Measurements from ENCODE around the gene TNS3. TPM values are rescaled to one million over a fixed set of nuclear protein-coding genes. Genes with fewer than 3 reads are reported as not detected.
A peak's percentile ranks its signal among the peaks of the same experiment; 100 is the strongest.

TNS3 gene
- total RNA-seq, 3 donors from 2014 or later: 69.1 to 98.9 (median 69.9) TPM

GRCh38 chr7:47358944-47359588, 222.8 kb downstream of the TNS3 start:
- peak; percentile 67 for ATAC-seq
- H3K4me3 ChIP-seq: no peak overlapping the region

DNA sequence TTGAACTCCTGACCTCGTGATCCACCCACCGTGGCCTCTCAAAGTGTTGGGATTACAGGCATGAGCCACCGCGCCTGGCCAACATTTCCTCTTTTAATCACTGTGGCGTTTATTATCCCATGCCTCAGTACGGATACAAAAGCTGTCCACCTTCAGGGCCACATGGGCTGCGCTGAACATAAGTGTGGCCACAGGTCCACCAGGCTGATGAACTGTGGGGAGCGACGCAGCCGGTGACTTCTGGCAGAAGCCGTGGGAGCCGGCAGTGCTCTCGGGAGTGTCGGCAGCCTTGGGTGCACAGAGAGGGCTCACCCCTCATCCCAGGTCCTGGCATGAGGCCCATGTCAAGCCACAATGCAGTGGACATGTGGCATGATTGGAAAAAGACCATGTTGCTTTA, 223.6 kb downstream of the TNS3 start:
- DNase-seq (no peak), ATAC-seq (no peak)
- Histone ChIP-seq H3K4me1 (ENCODE audit: low read depth) (peaks cover 30% of the 10 kb centered on the region), H3K4me3 (no peak overlapping the region), H3K9me3 (no peaks in the 10 kb centered on the region), H3K36me3 (ENCODE audit: low read depth) (no peaks in the 10 kb centered on the region)
- intact Hi-C loops (cut with DNase I, micrococcal nuclease): no loop called here
- TF ChIP-seq CTCF (IDR thresholded peaks at IDR 0.05): no peak

More at GRCh38 chr7:47358944-47359588, 222.8 kb downstream of the TNS3 start:
- intact Hi-C loops (cut with DNase I, micrococcal nuclease): no loop called here
- peak in 1 of 3 donors; percentile 43 for DNase-seq
- Histone ChIP-seq H3K9me3 (no peaks in the 10 kb centered on the region), H3K36me3 (ENCODE audit: low read depth) (no peaks in the 10 kb centered on the region), H3K4me1 (ENCODE audit: low read depth) (peaks cover 30% of the 10 kb centered on the region)
- TF ChIP-seq CTCF (IDR thresholded peaks at IDR 0.05): no peak

GRCh38 chr7:47357863-47358262, 224.0 kb downstream of the TNS3 start:
- Histone ChIP-seq H3K36me3 (ENCODE audit: low read depth) (no peaks in the 10 kb centered on the region), H3K9me3 (no peaks in the 10 kb centered on the region), H3K4me1 (ENCODE audit: low read depth) (peaks cover 30% of the 10 kb centered on the region), H3K4me3 (no peak overlapping the region)
- no peak for TF ChIP-seq CTCF (IDR thresholded peaks at IDR 0.05)
- no peak for DNase-seq
- ATAC-seq: no peak
- intact Hi-C loops (cut with DNase I, micrococcal nuclease): no loop called here

DNA sequence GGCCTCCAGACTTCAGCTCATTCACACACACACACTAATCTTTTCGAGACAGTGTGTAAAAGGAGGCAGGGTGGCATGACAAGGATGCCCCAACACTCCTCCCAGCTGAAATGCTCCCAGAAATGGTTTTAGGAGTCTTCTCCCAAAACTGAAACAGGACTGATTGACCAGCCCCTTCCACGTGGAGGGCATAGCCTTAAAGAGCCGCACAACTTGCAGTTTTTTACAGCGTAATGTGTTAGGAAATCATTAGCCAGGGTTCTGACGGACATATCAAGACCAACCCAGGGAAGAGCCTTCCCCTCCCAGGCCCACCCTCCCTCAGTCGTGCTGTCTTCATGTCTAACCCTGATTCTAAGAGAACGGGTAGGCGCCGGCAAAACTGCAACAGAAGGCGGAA, 224.6 kb downstream of the TNS3 start:
- no peak for TF ChIP-seq CTCF (IDR thresholded peaks at IDR 0.05)
- ATAC-seq: peak; percentile 52
- Histone ChIP-seq H3K9me3 (no peaks in the 10 kb centered on the region), H3K4me3 (no peak overlapping the region), H3K36me3 (ENCODE audit: low read depth) (no peaks in the 10 kb centered on the region), H3K4me1 (ENCODE audit: low read depth) (peaks cover 30% of the 10 kb centered on the region)
- intact Hi-C loops (cut with DNase I, micrococcal nuclease): no loop called here
- peak in 1 of 3 donors; percentile 67 for DNase-seq

DNA sequence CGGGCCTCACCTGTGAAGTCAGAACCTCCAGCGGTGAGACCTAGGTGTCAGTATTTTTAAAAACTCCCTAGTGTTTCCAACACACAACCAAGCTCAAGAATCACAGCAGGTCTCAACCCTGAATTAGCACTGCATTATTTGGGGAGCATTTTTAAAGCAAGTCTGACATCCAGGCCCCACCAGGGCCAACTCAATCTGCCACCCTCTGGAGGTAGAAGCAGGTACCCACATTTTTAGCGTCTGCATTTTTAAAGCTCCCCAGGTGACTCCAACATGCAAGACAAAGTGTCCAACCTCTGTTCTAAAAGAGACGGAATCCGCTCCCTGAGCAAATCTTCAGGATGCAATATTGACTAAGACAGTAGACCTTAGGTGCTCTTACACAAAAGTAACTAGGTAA, 225.7 kb downstream of the TNS3 start:
- TF ChIP-seq CTCF (IDR thresholded peaks at IDR 0.05): no peak
- H3K4me1 ChIP-seq (ENCODE audit: low read depth): peaks cover 30% of the 10 kb centered on the region
- H3K9me3 ChIP-seq: no peaks in the 10 kb centered on the region
- ATAC-seq (no peak), DNase-seq (no peak)
- intact Hi-C loops (cut with DNase I, micrococcal nuclease): no loop called here
- H3K4me3 ChIP-seq: no peak overlapping the region
- H3K36me3 ChIP-seq (ENCODE audit: low read depth): no peaks in the 10 kb centered on the region

DNA sequence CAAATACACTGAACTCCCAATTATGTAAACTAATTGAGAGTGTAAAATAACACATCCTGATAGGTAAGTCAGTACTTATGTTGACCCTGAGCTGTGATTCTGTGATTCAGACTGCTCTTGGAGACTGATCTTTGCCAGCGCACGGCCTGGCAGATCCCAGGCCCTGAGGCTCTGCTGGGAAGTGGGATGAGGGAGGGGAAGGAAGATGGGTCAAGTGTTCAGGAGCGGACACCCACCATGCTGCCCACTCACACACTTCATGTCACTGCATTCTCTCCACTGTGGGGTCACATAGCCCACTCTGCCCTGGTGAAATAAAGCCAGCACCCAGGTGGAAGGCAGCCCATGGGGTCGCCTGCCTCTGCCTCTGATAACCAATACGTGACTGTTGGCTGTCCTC, 226.2 kb downstream of the TNS3 start:
- DNase-seq: no peak
- TF ChIP-seq CTCF (IDR thresholded peaks at IDR 0.05): no peak
- Histone ChIP-seq H3K4me1 (ENCODE audit: low read depth) (peaks cover 30% of the 10 kb centered on the region), H3K4me3 (no peak overlapping the region), H3K9me3 (no peaks in the 10 kb centered on the region), H3K36me3 (ENCODE audit: low read depth) (no peaks in the 10 kb centered on the region)
- ATAC-seq: peak; percentile 4
- intact Hi-C loops (cut with DNase I, micrococcal nuclease): no loop called here

Data from mucosa of descending colon (tissue), 3 donors.